Fibroblast of the aortic adventitia (primary cell): Measurements from ENCODE around the gene PERP. TPM values are rescaled to one million over a fixed set of nuclear protein-coding genes. Genes with fewer than 3 reads are reported as not detected.
"Not testable (repeated sequence)": the region's sequence is repeated elsewhere in the genome, so short reads cannot be mapped to it uniquely, and the experiment has no call there.

Experiments
- DNase-seq: peaks from one replicate; pipeline ENCODE4 v3.0.0-alpha.2; 2010; ENCODE audit warnings: low read depth
- H3K4me3 ChIP-seq: 2 replicates; pipeline ENCODE4 v1.5.1; 2011; ENCODE audit warnings: low read depth, mild to moderate bottlenecking, control low read depth, low read length, moderate library complexity
- total RNA-seq: library from RNA; depleted of rRNA; stranded (reverse); fragments of >200 nt; gene quantifications from 2 replicates; pipeline ENCODE4 v1.2.3, GENCODE V29; 2012; ENCODE audit warnings: low replicate concordance
- TF ChIP-seq, protein P1 (sequence below): IDR thresholded peaks from 2 replicates; pipeline ENCODE4 v1.5.1; 2011; ENCODE audit warnings: mild to moderate bottlenecking, low read length, control low read depth, inconsistent platforms; ENCODE audit not compliant: insufficient read depth

PERP gene
- total RNA-seq, 1 donor = 25.0 TPM

DNA sequence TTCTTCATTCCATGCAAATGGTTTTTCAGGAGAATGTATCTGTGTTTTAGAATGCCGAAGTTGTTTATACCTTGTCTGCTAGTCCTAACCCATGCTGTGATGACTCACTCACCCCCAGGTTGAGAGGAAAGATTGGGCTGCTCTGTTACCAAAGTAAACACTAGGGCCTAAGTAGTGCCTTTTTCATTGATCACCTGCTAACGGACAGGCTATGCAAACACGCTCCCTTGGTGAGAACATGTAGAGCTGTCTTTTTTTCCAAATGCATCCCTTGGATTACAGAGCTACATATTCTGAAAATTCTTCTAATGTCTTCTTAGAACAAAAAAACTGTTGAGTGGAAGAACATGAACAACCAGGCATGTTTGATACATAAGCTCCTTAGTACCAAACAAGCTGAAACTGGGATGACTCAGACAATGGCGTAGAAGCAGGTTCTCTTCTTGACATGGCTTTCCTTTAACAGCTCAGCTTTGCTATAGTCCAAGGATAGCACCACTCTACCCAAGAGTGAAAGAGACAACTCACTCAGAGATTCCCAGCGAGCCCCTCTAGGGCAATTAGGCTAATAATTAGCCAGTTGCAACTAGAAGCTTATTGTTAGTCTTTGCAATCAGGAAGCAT, 20.5 kb downstream of the PERP start:
- TF ChIP-seq, protein P1, sequence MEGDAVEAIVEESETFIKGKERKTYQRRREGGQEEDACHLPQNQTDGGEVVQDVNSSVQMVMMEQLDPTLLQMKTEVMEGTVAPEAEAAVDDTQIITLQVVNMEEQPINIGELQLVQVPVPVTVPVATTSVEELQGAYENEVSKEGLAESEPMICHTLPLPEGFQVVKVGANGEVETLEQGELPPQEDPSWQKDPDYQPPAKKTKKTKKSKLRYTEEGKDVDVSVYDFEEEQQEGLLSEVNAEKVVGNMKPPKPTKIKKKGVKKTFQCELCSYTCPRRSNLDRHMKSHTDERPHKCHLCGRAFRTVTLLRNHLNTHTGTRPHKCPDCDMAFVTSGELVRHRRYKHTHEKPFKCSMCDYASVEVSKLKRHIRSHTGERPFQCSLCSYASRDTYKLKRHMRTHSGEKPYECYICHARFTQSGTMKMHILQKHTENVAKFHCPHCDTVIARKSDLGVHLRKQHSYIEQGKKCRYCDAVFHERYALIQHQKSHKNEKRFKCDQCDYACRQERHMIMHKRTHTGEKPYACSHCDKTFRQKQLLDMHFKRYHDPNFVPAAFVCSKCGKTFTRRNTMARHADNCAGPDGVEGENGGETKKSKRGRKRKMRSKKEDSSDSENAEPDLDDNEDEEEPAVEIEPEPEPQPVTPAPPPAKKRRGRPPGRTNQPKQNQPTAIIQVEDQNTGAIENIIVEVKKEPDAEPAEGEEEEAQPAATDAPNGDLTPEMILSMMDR = no peak
- no peak for DNase-seq
- H3K4me3 ChIP-seq = no peak overlapping the region

DNA sequence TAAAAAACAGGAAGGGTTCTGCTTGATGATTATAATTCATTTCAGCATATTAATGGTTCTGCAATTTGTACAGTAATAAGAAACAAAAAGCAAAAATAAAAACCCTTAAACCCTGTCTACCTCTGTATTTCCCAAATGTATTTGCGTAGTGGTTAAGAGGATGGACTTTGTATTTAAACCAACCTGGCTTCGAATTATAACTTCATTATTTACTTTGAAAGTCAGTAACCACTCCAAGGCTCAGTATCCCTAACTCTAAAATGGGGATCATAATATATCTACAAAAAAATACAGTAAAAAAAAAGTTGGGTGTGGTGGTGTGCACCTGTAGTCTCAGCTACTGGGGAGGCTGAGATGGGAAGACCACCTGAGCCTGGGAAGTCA, 21.4 kb downstream of the PERP start:
- H3K4me3 ChIP-seq = no peak overlapping the region
- no peak for DNase-seq
- TF ChIP-seq, protein P1 = no peak

DNA sequence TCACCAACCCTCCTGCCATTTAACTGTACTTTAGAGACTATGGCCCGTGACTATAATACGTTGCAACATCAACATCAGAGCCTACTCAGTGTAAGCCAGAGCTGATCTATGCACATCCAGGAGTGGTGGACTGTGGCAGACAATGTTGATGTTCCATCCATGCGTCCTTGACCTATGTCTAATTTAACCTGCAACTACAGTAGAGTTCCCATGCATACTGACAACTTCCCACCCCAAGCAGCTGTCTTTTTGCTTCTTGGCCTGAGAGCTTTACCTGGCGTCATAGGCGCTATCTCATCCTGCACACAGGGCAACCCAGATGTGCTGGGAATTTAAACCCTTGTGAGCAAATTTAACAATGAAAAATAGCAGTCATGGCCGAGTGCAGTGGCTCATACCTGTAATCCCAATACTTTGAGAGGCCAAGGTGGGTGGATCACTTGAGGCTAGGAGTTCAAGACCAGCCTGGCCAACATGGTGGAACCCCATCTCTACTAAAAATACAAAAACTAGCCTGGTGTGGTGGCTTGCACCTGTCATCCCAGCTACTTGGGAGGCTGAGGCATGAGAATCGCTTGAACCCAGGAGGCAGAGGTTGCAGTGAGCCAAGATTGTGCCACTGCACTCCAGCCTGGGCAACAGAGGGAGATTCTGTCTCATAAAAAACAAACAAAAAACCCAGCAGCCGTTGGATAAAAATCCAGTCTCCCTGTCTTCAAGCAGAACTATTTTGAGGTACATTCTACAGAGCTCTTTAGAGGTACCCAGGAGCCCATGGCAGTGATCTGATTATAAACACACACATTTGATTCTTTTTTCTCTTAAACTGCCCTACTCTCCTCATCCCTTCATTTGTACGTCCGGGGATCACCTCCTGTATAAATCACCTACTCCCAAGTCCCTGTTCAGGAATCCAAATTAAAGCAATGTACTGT, 22.0 kb downstream of the PERP start:
- TF ChIP-seq, protein P1 = no peak

DNA sequence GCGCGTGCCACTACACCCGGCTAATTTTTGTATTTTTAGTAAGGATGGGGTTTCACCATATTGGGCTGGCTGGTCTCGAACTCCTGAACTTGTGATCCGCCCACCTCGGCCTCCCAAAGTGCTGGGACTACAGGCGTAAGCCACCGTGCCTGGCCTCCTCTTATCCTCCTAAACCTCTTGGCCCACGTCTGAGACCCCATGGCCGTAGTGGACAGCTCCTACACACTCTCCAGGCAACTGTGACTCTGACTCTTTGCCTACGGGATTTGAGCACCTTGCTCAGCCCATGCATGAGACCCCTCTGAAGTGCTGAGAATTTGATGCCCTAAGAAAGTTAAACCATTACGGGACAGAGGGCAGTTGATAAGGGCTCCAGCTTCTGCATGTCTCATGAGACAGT, 25.0 kb downstream of the PERP start:
- DNase-seq = no peak
- TF ChIP-seq, protein P1 = no peak
- H3K4me3 ChIP-seq = no peak overlapping the region

More for the DNA sequence above, 22.0 kb downstream of the PERP start:
- H3K4me3 ChIP-seq = no peak overlapping the region
- DNase-seq = no peak

DNA sequence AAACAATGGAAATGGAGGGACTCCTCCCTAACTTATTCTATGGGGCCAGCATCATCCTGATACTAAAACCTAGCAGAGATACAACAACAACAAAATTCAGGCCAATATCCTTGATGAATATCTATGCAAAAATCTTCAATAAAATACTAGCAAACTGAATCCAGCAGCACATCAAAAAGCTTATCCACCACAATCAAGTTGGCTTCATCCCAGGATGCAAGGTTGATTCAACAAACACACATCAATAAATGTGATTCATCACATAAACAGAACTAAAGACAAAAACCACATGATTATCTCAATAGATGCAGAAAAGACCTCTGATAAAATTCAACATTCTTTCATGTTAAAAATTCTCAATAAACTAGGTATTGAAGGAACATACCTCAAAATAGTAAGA, 27.7 kb downstream of the PERP start:
- not testable (repeated sequence) for H3K4me3 ChIP-seq, DNase-seq

DNA sequence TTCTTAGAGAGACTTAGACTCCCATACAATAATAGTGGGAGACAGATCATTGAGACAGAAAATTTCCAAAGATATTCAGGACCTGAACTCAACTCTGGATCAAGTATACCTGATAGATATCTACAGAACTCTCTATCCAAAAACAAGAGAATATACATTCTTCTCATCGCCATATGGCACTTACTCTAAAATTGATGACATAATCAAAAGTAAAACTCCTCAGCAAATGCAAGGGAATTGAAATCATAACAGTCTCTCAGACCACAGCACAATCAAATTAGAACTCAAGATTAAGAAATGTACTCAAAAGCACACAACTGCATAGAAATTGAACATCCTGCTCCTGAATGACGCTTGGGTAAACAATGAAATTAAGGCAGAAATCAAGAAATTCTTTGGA, 28.7 kb downstream of the PERP start:
- no peak overlapping the region for H3K4me3 ChIP-seq
- TF ChIP-seq, protein P1 = no peak

DNA sequence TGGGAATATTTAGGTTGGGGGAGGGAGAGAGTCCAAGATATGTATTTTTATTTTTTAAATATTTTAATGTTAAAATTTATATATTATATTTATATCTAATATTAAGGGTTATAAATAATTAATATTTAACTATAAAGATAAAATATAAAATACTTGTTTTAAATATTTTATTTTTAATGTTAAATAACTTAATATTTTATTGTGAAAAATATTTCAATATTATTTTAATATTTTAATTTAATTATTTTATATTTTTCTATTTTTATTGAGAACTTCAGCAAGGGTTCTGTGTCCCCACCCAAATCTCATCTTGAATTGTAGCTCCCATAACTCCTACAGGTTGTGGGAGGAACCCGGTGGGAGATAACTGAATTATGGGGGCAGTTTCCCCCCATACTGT, 34.0 kb downstream of the PERP start:
- TF ChIP-seq, protein P1 = no peak
- H3K4me3 ChIP-seq = no peak overlapping the region
- DNase-seq = no peak

More for the DNA sequence above, 28.7 kb downstream of the PERP start:
- no peak for DNase-seq
